CD4-positive, alpha-beta T cell treated with Interferon gamma for 1 hour (primary cell): ENCODE results near the gene GABRR1.
"Not testable (repeated sequence)": the region's sequence is repeated elsewhere in the genome, so short reads cannot be mapped to it uniquely, and the experiment has no call there.

Experiments used
- DNase-seq: peaks from one replicate; pipeline ENCODE4 v3.0.0-alpha.2; 2020

The GABRR1 gene

DNA sequence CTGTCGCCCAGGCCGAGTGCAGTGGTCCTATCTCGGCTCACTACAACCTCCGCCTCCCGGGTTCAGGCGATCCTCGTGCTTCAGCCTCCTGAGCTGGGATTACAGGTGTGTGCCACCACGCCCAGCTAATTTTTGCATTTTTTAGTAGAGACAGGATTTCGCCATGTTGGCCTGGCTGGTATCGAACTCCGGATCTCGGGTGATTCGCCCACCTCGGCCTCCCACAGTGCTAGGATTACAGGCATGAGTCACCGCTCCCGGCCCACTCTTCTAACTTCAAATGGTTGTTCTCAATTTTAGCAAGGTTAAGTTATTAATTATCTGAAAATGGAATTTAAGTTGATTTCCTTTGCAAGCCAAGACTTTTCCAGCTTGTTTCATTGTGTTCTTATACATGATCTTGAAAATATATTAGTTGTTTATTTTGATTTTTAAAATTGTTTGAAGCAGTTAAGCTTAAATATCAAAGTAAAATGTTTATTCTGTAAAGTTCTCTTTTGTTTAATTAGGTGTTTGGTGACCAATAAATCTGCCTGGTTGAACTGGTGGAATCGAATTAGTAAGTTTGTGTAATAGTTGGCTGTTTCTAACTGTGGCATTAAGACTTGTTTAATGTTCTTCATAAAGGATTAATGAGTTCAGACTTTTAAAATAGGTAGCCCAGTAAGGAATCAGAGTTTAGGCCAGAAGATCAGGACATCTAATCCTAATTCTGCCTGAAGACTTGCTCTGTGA, 69.0 kb downstream of the GABRR1 start:
- DNase-seq: no peak

DNA sequence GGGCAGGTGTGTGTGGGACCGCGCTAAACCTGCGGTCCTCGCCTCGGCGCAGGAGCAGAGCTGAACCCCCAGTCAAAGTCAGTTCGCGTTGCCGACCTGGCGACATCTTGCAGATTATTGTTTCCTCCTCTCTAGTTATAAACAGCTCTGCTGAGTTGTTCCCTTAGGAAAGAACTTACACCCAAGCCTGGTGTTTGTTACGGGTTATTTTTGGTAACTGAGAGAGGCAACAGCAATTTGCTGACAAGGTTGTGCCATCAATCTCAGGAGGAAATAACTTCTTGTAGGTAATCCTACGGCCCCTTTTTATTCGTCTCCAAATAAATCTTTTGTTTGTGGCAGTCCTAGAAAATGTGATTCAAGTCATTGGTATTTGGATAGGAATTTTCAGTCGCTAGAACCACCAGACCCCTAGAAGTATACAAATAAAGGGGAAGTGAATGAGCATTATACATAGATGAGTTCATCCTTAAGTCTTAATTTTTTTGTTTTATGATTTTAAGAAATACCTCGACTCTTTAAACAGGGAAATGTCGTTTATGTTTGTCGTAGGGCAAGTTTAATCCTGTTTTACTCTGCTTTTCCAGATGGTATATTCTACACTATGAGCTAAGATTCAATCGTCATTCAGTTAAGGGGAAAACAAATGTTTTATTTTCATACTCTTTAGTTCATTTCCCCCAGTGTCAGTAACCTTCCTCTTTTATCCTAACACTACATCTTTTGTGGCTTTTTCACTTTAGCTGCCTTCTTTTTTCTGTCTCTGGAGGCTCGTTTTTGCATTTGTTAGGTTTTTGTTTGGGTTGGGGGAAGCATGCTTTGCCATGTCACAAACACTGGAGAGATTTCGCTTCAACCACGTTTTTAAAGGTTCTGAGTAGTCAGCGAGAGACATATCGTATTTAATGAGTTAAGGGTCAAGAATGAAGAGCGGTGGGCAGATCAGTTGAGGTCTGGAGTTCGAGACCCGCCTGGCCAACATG, 70.1 kb downstream of the GABRR1 start:
- DNase-seq: no peak

DNA sequence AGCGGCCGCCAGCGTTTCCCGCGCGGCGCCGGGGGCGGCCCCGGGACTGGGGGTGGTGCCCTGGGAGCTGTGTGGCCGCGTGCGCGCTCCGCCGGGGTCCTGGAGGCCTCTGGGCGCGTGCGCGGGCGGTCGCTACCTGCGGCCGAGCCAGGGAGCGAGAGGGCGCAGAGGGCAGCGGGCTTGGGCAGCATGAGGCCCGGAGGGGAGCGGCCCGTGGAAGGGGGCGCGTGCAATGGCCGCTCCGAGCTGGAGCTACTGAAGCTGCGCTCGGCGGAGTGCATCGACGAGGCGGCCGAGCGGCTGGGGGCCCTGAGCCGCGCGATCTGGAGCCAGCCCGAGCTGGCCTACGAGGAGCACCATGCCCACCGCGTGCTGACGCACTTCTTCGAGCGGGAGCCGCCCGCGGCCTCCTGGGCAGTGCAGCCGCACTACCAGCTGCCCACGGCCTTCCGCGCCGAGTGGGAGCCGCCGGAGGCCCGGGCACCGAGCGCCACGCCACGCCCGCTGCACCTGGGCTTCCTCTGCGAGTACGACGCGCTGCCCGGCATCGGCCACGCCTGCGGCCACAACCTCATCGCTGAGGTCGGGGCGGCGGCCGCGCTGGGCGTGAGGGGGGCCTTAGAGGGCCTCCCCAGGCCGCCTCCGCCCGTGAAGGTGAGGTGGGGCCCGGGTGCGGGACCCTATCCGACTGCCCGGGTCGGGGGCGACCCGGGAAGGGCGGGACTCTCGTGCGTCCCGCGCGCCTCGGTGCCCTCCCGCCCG, 71.0 kb downstream of the GABRR1 start, which contains the start of gene PM20D2:
PM20D2 (plus strand) TSS at position 100 of the 762 bp plus-strand sequence; CDS start at position 190, 90 bp downstream.
- DNase-seq: peak; percentile 55

DNA sequence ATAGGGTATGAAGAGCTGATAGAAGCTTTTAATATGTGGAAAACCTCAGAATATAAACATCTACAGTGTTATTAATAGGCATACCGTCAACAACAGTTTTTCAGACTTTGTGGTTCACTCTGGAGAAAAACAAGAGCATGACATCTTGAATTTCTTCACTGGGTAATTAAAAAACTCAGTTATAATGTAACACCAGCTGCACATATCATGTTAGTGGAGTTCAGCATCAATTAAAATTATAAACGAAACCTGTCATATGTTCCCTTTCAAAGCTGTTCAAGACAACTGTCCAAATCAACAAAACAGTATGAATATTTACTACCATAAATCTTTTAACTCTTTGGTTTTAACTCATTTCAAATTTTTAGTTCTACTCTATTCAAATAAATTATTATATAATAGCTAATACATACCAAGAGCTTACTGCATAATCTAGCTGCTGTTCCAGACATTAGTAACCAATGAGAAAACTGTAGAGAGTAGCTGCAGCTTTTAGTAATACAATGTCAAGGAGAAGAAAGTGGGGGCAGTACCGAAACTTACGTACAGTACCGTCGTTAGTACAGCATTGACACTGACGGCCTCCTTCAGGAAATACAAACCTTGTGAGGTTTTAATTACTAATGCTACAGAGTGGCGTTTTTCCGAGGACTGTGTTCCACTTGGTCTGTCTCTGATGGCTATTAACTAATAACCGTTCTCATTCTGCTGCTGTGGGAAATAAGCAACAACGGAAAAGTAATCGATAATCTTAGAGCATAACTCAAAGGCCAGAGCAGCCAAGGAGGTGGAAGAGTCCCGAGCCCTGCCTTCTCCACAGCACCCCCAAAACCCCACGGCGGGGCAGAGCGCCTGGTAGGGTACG, 71.8 kb downstream of the GABRR1 start:
- no peak for DNase-seq

DNA sequence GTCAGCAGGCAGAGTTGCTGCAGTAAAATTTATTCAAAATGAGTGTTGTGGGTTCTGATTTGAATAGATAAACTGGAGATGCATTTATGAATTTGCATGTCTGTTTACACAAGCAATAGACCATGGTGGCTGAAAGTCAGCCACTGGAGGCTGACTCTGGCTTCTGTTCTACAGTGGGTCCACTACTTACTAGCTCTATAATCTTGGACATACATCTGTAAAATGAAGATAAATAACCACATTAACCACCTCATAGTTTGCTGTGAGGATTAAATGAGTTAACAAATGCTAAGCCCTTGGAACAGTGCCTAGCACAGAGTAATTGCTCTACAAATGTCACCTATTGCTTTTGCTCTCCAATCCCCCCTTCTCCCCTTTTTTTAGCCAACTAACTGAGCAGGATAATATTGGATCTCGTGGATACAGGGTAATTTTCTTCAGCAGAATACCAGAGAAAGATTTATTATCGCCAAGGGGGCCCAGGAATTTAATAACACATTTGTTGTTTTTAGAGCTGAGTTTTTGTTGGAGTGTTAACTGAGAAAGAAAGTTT, 72.7 kb downstream of the GABRR1 start:
- no peak for DNase-seq

DNA sequence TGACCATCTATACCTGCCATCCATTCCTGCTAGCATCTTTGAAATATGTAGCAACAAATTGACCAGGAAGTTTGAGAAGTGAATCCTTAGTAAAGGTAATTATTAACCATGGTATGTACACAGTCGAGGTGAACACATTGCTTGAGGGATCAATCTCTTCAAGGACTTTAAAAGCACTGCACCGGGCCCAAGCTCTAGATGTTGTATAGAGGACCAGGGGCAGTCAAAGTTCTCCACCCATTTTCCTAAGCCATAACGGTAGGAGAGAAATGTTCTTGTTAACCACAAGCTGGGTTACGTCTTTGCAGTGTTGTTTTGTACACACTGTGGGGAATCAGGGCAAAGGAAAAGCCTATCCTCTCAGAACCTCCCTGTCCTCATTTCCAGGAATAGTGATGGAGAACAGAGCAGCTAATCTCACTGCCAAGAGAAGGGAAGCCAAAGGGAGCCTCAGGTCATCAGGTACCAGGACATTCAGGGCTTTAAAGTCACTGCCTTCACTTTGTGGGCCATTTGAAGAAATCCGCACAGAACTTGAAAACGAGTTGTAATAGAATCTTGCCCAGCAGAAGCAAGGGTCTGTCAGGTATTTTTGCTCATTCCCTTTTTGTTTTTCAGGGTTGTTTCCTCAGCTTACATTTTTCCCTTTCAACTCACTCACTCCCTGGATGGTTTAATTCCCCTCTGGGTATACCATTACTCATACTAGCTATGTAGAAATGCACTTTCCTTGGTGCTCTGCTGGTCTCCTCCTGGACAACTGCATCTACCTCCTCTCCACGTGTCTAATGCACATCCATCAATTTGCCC, 76.6 kb downstream of the GABRR1 start:
- DNase-seq: no peak

DNA sequence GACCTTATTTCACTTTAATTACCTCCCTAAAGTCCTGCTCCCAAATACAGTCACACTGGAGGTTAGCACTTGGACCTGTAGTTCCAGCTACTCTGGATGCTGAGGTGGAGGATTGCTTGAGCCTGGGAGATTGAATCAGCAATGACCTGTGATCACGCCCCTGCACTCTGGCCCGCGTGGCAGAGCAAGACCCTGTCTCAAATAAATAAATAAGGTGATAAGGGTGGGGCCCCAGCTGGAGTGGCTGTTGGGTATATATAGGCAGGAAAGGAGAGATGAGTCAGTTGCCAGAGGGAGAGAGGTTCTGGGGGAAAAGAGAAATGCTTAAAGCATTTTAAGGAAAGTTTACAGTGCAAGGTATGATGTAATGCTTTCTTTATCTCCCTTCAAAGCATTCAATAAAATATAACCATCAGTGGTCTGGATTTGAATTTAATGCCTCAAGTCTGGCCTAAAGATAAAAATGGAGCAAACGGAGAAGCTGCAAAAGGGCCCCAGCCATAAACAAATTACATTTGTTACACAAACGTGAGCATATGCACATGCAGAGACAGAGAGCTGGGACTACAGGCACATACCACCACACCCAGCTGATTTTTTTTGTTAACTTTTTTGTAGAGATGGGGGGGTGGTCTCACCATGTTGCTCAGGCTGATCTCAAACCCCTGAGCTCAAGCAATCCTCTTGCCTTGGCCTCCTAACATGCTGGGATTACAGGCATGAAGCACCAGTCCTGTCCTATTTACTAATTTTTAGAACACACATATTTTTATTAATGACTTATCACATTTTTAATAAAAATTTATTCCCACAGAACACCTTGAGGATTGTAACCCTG, 77.4 kb downstream of the GABRR1 start:
- DNase-seq: no peak

DNA sequence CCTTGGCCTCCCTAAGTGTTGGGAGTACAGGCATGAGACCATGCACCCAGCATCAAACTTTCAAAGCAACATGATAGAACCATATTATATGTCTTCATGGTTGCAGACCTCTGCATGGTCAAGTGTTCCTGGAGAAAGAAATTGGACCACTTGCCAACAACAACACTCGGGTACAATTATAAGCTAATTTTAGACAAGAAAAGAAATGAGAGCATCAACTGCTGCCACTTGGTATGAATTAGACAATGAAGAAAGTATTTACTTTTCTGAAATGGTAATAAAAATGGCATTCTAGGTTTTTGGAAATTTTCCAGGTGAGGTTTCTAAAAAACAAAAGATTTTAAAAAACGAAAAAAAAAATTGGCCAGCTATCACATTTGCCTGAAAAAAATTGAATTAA, 79.0 kb downstream of the GABRR1 start:
- no peak for DNase-seq

DNA sequence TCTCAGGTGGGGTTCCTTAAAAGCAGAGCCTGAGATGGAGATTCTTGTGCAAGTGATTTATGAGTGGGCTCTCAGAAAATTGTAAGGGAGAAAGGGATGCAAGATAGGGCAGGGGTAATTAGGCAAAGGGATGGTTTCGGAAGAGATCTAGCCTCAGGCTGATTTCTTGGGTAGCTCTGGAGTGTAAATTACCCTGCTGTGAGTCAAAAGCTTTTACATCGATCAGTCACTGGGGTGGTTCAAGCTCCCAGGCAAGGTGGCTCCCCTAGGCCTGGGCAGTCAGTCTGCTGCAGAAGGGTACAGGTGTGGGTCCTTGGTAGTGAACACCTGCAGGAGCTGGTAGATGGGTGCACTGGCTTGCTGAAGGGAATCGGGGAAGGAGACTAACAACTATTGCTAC, 82.4 kb downstream of the GABRR1 start:
- no peak for DNase-seq

DNA sequence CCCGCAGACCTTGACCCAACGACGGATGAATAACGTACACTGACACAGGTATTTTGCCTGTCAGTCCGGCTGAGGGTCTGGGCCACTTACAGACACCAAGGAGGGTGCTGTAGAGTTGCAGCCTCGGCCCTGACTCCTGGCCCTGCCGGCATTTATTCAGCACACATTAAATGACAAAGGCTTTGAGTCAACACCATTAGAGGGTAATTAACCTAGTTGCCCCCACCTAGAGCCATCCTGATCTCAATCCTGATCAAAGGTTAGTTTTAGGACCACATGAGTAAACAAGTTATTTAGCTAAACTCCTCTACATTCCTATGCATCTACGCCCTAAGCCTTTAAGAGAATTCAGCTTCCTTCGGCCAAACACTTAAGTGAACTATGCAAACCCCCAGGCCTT, 83.2 kb downstream of the GABRR1 start:
- DNase-seq: no peak

DNA sequence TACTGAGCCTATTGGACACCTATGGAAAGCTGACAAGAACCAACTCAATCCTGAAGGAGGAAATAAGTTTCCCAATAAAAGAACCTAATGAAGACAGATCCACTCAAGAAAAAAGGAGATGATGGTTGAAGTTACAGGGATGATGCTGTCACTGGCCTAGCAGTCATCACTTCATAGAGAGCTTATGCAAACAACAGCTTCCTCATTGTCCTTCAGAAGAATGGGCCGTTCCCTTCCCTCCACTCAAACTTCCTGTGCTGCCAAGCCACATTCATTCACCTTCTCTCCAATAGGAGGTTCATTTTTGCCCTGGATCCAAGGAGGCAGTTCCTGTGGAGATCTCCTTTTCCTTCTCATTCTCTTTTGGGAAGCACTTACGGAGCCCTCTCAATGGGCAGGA, 85.1 kb downstream of the GABRR1 start:
- no peak for DNase-seq

DNA sequence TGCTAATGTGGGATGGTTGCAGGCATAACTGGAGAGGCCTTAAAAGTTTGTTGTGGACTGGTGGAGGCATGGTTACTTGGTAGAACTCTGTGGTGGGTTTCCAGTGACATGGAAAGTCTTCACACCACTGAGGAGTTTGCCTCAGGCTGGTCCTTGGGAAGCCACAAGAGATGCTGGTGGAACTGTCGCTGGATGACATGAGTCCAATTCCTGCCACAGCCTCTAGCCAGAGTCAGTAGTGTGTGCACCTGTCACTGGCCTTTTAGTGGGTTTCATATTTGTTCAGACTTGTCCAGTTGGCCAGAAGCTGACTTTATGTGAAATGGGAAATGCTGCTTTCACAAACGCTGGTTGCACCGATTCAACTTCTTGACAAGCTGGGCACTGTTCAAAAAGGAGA, 85.6 kb downstream of the GABRR1 start:
- DNase-seq: no peak

DNA sequence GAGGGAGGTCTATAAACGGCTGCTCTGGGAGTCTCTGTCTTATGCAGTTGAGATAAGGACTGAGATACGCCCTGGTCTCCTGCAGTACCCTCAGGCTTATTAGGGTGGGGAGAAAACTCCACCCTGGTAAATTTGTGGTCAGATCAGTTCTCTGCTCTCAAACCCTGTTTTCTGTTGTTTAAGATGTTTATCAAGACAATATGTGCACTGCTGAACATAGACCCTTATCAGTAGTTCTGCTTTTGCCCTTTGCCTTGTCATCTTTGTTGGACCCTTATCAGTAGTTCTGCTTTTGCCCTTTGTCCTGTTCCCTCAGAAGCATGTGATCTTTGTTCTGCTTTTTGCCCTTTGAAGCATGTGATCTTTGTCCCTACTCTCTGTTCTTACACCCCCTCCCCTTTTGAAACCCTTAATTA, 88.9 kb downstream of the GABRR1 start:
- DNase-seq: not testable (repeated sequence)
